Astrocyte (in vitro differentiated cells and primary cell): ENCODE measurements around the gene FRY. TPM values are rescaled to one million over a fixed set of nuclear protein-coding genes. Genes with fewer than 3 reads are reported as not detected.

Source experiments
- DNase-seq: peaks from one replicate; pipeline ENCODE4 v3.0.0-alpha.2; 2010; ENCODE audit warnings: low read depth
- FAIRE-seq: peaks from 2 replicates; lab custom pipeline; 2011; peaks lifted over from hg19 to GRCh38; lab: Jason Lieb, UNC
- H2AFZ ChIP-seq: 2 replicates; pipeline ENCODE4 v1.6.0; 2012; ENCODE audit warnings: low read depth, low read length, inconsistent platforms
- H3K27ac ChIP-seq: 2 replicates; pipeline ENCODE4 v1.5.1; 2011; ENCODE audit warnings: low read depth, low read length, inconsistent platforms
- H3K27me3 ChIP-seq: 2 replicates; pipeline ENCODE4 v1.6.0; 2011; ENCODE audit warnings: low read length, inconsistent platforms; ENCODE audit not compliant: insufficient read depth
- H3K36me3 ChIP-seq: 2 replicates; pipeline ENCODE4 v1.5.1; 2011; ENCODE audit warnings: low read length, inconsistent platforms; ENCODE audit not compliant: insufficient read depth
- H3K4me1 ChIP-seq: 2 replicates; pipeline ENCODE4 v1.5.1; 2011; ENCODE audit warnings: low read length, inconsistent platforms; ENCODE audit not compliant: insufficient read depth
- H3K4me2 ChIP-seq: 2 replicates; pipeline ENCODE4 v1.6.0; 2012; ENCODE audit warnings: low read length, inconsistent platforms
- H3K4me3 ChIP-seq: 2 replicates; pipeline ENCODE4 v1.5.1; 2011; ENCODE audit warnings: low read depth, mild to moderate bottlenecking, low read length, inconsistent platforms; ENCODE audit not compliant: insufficient read depth
- H3K79me2 ChIP-seq: 2 replicates; pipeline ENCODE4 v1.6.0; 2012; ENCODE audit warnings: mild to moderate bottlenecking, low read length, inconsistent platforms; ENCODE audit not compliant: insufficient read depth
- H3K9ac ChIP-seq: 2 replicates; pipeline ENCODE4 v1.6.0; 2012; ENCODE audit warnings: mild to moderate bottlenecking, low read length, inconsistent platforms
- H3K9me3 ChIP-seq: 2 replicates; pipeline ENCODE4 v1.5.1; 2012; ENCODE audit warnings: low read depth, mild to moderate bottlenecking, low read length, inconsistent platforms; ENCODE audit not compliant: insufficient read depth
- H4K20me1 ChIP-seq: 2 replicates; pipeline ENCODE4 v1.6.0; 2012; ENCODE audit warnings: low read length, inconsistent platforms; ENCODE audit not compliant: insufficient read depth
- H3K27ac Mint-ChIP-seq: one replicate; pipeline ENCODE4 v1.8.0; 2021; ENCODE audit warnings: mild to moderate bottlenecking, mixed read lengths; ENCODE audit not compliant: unreplicated experiment
- H3K27me3 Mint-ChIP-seq: one replicate; pipeline ENCODE4 v1.8.0; 2021; ENCODE audit warnings: low read depth, mixed read lengths; ENCODE audit not compliant: unreplicated experiment
- H3K36me3 Mint-ChIP-seq: one replicate; pipeline ENCODE4 v1.8.0; 2021; ENCODE audit warnings: low read depth, mixed read lengths; ENCODE audit not compliant: unreplicated experiment
- H3K4me1 Mint-ChIP-seq: one replicate; pipeline ENCODE4 v1.8.0; 2021; ENCODE audit warnings: low read depth, mixed read lengths; ENCODE audit not compliant: unreplicated experiment
- H3K4me3 Mint-ChIP-seq: one replicate; pipeline ENCODE4 v1.8.0; 2021; ENCODE audit warnings: mild to moderate bottlenecking, moderate library complexity, mixed read lengths; ENCODE audit not compliant: unreplicated experiment
- H3K9me3 Mint-ChIP-seq: one replicate; pipeline ENCODE4 v1.8.0; 2021; ENCODE audit warnings: mild to moderate bottlenecking, mixed read lengths; ENCODE audit not compliant: unreplicated experiment
- CTCF ChIP-seq: IDR thresholded peaks from 2 replicates; pipeline ENCODE4 v1.5.1; 2011; ENCODE audit warnings: low read depth, mild to moderate bottlenecking, inconsistent platforms, low read length, moderate library complexity; ENCODE audit not compliant: insufficient read depth
- EZH2 ChIP-seq: IDR thresholded peaks from 2 replicates; pipeline ENCODE4 v1.6.1; 2012; ENCODE audit warnings: mild to moderate bottlenecking, low read length, inconsistent platforms; ENCODE audit not compliant: insufficient read depth
- total RNA-seq: library from RNA; stranded (reverse); gene quantifications from 2 replicates; pipeline ENCODE4 v1.2.1, GENCODE V29; 2021

The FRY gene
- total RNA-seq, 1 donor from 2014 or later = 4.6 TPM

- Histone ChIP-seq H3K27ac (no peak overlapping the region), H3K27me3 (no peaks in the 10 kb centered on the region), H3K36me3 (no peaks in the 10 kb centered on the region), H3K4me2 (no peak overlapping the region), H4K20me1 (no peaks in the 10 kb centered on the region), H2AFZ (no peak overlapping the region), H3K4me1 (no peaks in the 10 kb centered on the region), H3K9ac (no peak overlapping the region), H3K9me3 (no peaks in the 10 kb centered on the region), H3K79me2 (no peaks in the 10 kb centered on the region), H3K4me3 (no peak overlapping the region)
- TF ChIP-seq EZH2 (no peak), CTCF (no peak)
- no peaks in the 10 kb centered on the region for H3K27me3 Mint-ChIP-seq
- H3K27ac Mint-ChIP-seq = no peak overlapping the region
- no peak overlapping the region for H3K4me3 Mint-ChIP-seq
- DNase-seq (no peak), FAIRE-seq (no peak)
- H3K36me3 Mint-ChIP-seq = no peaks in the 10 kb centered on the region
- H3K4me1 Mint-ChIP-seq = no peaks in the 10 kb centered on the region
- H3K9me3 Mint-ChIP-seq = no peaks in the 10 kb centered on the region
Observed at GRCh38 chr13:32178763-32179162, 147.2 kb downstream of the FRY start.

- no peak for DNase-seq
- Mint-ChIP-seq H3K27ac (no peak overlapping the region), H3K9me3 (no peaks in the 10 kb centered on the region), H3K27me3 (no peaks in the 10 kb centered on the region), H3K4me1 (no peaks in the 10 kb centered on the region), H3K36me3 (no peaks in the 10 kb centered on the region), H3K4me3 (no peak overlapping the region)
- H4K20me1 ChIP-seq = no peaks in the 10 kb centered on the region
- no peak overlapping the region for H3K4me2 ChIP-seq
- no peaks in the 10 kb centered on the region for H3K27me3 ChIP-seq
- no peak for TF ChIP-seq EZH2
- TF ChIP-seq CTCF = no peak
- no peak overlapping the region for H3K9ac ChIP-seq
- H3K9me3 ChIP-seq = no peaks in the 10 kb centered on the region
- H3K4me3 ChIP-seq = no peak overlapping the region
- no peak overlapping the region for H2AFZ ChIP-seq
- no peaks in the 10 kb centered on the region for H3K36me3 ChIP-seq
- FAIRE-seq = no peak
- H3K79me2 ChIP-seq = no peaks in the 10 kb centered on the region
- H3K27ac ChIP-seq = no peak overlapping the region
- no peaks in the 10 kb centered on the region for H3K4me1 ChIP-seq
Observed at GRCh38 chr13:32179708-32180107, 148.1 kb downstream of the FRY start.

- FAIRE-seq = peak; percentile 13
- no peak overlapping the region for H3K4me3 ChIP-seq
Observed at GRCh38 chr13:32187651-32188050, 156.1 kb downstream of the FRY start.

More at GRCh38 chr13:32187651-32188050, 156.1 kb downstream of the FRY start:
- H3K36me3 ChIP-seq = no peaks in the 10 kb centered on the region
- H3K79me2 ChIP-seq = no peaks in the 10 kb centered on the region
- H4K20me1 ChIP-seq = no peaks in the 10 kb centered on the region
- Mint-ChIP-seq H3K27me3 (no peaks in the 10 kb centered on the region), H3K9me3 (no peaks in the 10 kb centered on the region), H3K27ac (no peak overlapping the region), H3K4me1 (no peaks in the 10 kb centered on the region), H3K36me3 (no peaks in the 10 kb centered on the region), H3K4me3 (no peak overlapping the region)
- H3K27ac ChIP-seq = no peak overlapping the region
- TF ChIP-seq EZH2 (no peak), CTCF (no peak)
- no peak overlapping the region for H2AFZ ChIP-seq
- H3K9ac ChIP-seq = no peak overlapping the region
- no peaks in the 10 kb centered on the region for H3K9me3 ChIP-seq
- no peaks in the 10 kb centered on the region for H3K4me1 ChIP-seq
- no peak for DNase-seq
- H3K27me3 ChIP-seq = no peaks in the 10 kb centered on the region
- no peak overlapping the region for H3K4me2 ChIP-seq
